Astrocyte (in vitro differentiated cells and primary cell): ENCODE data around the gene SMC6. TPM values are rescaled to one million over a fixed set of nuclear protein-coding genes. Genes with fewer than 3 reads are reported as not detected.

Source experiments
- DNase-seq: peaks from one replicate; pipeline ENCODE4 v3.0.0-alpha.2; 2010; ENCODE audit warnings: low read depth
- FAIRE-seq: peaks from 2 replicates; lab custom pipeline; 2011; peaks lifted over from hg19 to GRCh38; lab: Jason Lieb, UNC
- H2AFZ ChIP-seq: 2 replicates; pipeline ENCODE4 v1.6.0; 2012; ENCODE audit warnings: low read depth, low read length, inconsistent platforms
- H3K27ac ChIP-seq: 2 replicates; pipeline ENCODE4 v1.5.1; 2011; ENCODE audit warnings: low read depth, low read length, inconsistent platforms
- H3K27me3 ChIP-seq: 2 replicates; pipeline ENCODE4 v1.6.0; 2011; ENCODE audit warnings: low read length, inconsistent platforms; ENCODE audit not compliant: insufficient read depth
- H3K36me3 ChIP-seq: 2 replicates; pipeline ENCODE4 v1.5.1; 2011; ENCODE audit warnings: low read length, inconsistent platforms; ENCODE audit not compliant: insufficient read depth
- H3K4me1 ChIP-seq: 2 replicates; pipeline ENCODE4 v1.5.1; 2011; ENCODE audit warnings: low read length, inconsistent platforms; ENCODE audit not compliant: insufficient read depth
- H3K4me2 ChIP-seq: 2 replicates; pipeline ENCODE4 v1.6.0; 2012; ENCODE audit warnings: low read length, inconsistent platforms
- H3K4me3 ChIP-seq: 2 replicates; pipeline ENCODE4 v1.5.1; 2011; ENCODE audit warnings: low read depth, mild to moderate bottlenecking, low read length, inconsistent platforms; ENCODE audit not compliant: insufficient read depth
- H3K79me2 ChIP-seq: 2 replicates; pipeline ENCODE4 v1.6.0; 2012; ENCODE audit warnings: mild to moderate bottlenecking, low read length, inconsistent platforms; ENCODE audit not compliant: insufficient read depth
- H3K9ac ChIP-seq: 2 replicates; pipeline ENCODE4 v1.6.0; 2012; ENCODE audit warnings: mild to moderate bottlenecking, low read length, inconsistent platforms
- H3K9me3 ChIP-seq: 2 replicates; pipeline ENCODE4 v1.5.1; 2012; ENCODE audit warnings: low read depth, mild to moderate bottlenecking, low read length, inconsistent platforms; ENCODE audit not compliant: insufficient read depth
- H4K20me1 ChIP-seq: 2 replicates; pipeline ENCODE4 v1.6.0; 2012; ENCODE audit warnings: low read length, inconsistent platforms; ENCODE audit not compliant: insufficient read depth
- H3K27ac Mint-ChIP-seq: one replicate; pipeline ENCODE4 v1.8.0; 2021; ENCODE audit warnings: mild to moderate bottlenecking, mixed read lengths; ENCODE audit not compliant: unreplicated experiment
- H3K27me3 Mint-ChIP-seq: one replicate; pipeline ENCODE4 v1.8.0; 2021; ENCODE audit warnings: low read depth, mixed read lengths; ENCODE audit not compliant: unreplicated experiment
- H3K36me3 Mint-ChIP-seq: one replicate; pipeline ENCODE4 v1.8.0; 2021; ENCODE audit warnings: low read depth, mixed read lengths; ENCODE audit not compliant: unreplicated experiment
- H3K4me1 Mint-ChIP-seq: one replicate; pipeline ENCODE4 v1.8.0; 2021; ENCODE audit warnings: low read depth, mixed read lengths; ENCODE audit not compliant: unreplicated experiment
- H3K4me3 Mint-ChIP-seq: one replicate; pipeline ENCODE4 v1.8.0; 2021; ENCODE audit warnings: mild to moderate bottlenecking, moderate library complexity, mixed read lengths; ENCODE audit not compliant: unreplicated experiment
- H3K9me3 Mint-ChIP-seq: one replicate; pipeline ENCODE4 v1.8.0; 2021; ENCODE audit warnings: mild to moderate bottlenecking, mixed read lengths; ENCODE audit not compliant: unreplicated experiment
- EZH2 ChIP-seq: IDR thresholded peaks from 2 replicates; pipeline ENCODE4 v1.6.1; 2012; ENCODE audit warnings: mild to moderate bottlenecking, low read length, inconsistent platforms; ENCODE audit not compliant: insufficient read depth
- total RNA-seq: library from RNA; stranded (reverse); gene quantifications from 2 replicates; pipeline ENCODE4 v1.2.1, GENCODE V29; 2021
- TF ChIP-seq, protein P1 (sequence below): IDR thresholded peaks from 2 replicates; pipeline ENCODE4 v1.5.1; 2011; ENCODE audit warnings: low read depth, mild to moderate bottlenecking, inconsistent platforms, low read length, moderate library complexity; ENCODE audit not compliant: insufficient read depth

The SMC6 gene
- total RNA-seq, 1 donor from 2014 or later: 20.1 TPM

DNA sequence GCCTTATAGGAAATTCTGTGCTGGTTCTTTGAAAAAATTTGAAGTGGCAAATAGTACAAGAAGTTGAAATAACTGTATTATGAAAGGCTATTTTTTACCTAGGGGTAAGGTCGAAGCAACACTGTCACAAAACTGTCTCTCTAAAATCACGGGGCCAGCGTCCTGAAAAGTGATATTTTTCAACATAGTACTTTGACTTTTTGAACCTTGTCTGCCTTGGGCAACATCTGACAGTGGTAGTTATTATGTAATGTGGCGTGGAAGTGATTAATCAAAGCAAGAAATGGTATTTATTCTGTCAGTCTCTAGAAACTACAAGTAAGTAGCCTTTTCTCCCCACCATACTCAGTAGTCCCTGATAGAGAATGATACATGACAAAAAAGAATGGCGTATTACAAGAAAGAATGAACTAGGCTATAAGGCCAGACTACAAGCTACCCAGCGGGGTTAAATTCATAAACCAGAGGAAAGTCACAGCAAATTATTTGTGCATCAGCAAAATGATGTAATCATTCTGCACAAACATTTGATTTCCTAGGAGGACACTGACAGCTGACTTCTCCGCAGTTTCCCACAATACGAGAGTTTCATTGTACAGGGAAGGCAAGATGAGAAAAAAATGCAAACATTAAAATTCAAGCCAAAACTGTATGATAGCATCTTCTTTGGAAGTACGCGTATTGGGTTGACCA is 10.2 kb upstream of the SMC6 start:
- Histone ChIP-seq H3K4me3 (no peak overlapping the region), H3K36me3 (peaks cover 8% of the 10 kb centered on the region), H3K9ac (no peak overlapping the region), H3K4me1 (no peaks in the 10 kb centered on the region), H3K9me3 (no peaks in the 10 kb centered on the region), H3K79me2 (peaks cover 15% of the 10 kb centered on the region), H4K20me1 (no peaks in the 10 kb centered on the region), H3K4me2 (no peak overlapping the region), H2AFZ (no peak overlapping the region), H3K27ac (no peak overlapping the region), H3K27me3 (no peaks in the 10 kb centered on the region)
- TF ChIP-seq EZH2: no peak
- TF ChIP-seq, protein P1, sequence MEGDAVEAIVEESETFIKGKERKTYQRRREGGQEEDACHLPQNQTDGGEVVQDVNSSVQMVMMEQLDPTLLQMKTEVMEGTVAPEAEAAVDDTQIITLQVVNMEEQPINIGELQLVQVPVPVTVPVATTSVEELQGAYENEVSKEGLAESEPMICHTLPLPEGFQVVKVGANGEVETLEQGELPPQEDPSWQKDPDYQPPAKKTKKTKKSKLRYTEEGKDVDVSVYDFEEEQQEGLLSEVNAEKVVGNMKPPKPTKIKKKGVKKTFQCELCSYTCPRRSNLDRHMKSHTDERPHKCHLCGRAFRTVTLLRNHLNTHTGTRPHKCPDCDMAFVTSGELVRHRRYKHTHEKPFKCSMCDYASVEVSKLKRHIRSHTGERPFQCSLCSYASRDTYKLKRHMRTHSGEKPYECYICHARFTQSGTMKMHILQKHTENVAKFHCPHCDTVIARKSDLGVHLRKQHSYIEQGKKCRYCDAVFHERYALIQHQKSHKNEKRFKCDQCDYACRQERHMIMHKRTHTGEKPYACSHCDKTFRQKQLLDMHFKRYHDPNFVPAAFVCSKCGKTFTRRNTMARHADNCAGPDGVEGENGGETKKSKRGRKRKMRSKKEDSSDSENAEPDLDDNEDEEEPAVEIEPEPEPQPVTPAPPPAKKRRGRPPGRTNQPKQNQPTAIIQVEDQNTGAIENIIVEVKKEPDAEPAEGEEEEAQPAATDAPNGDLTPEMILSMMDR: no peak
- FAIRE-seq (peak; percentile 13), DNase-seq (no peak)
- no peaks in the 10 kb centered on the region for H3K27me3 Mint-ChIP-seq
- no peaks in the 10 kb centered on the region for H3K9me3 Mint-ChIP-seq
- H3K4me3 Mint-ChIP-seq: no peak overlapping the region
- no peak overlapping the region for H3K27ac Mint-ChIP-seq
- H3K36me3 Mint-ChIP-seq: no peaks in the 10 kb centered on the region
- no peaks in the 10 kb centered on the region for H3K4me1 Mint-ChIP-seq

DNA sequence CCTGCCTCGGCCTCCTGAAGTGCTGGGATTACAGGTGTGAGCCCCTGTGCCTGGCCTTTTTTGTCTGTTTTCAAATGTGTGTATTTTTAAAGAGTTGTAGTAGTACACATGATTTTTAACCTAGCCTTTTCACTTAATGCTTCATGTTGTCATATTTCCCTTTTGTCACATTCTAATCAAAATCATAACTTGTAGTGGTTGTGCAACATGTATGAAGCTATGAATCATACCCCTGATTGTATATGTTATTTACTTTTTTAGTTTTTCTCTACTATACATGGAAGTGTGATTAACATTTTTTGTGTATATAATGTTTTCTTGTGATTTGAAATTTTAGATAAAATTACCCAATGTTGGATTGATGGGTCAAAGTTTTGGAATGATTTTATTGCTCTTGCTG is 8.8 kb upstream of the SMC6 start:
- H3K36me3 Mint-ChIP-seq: no peaks in the 10 kb centered on the region
- H3K27ac Mint-ChIP-seq: no peak overlapping the region
- FAIRE-seq (no peak), DNase-seq (no peak)
- H3K27me3 Mint-ChIP-seq: no peaks in the 10 kb centered on the region
- no peak overlapping the region for H2AFZ ChIP-seq
- H3K9me3 Mint-ChIP-seq: no peaks in the 10 kb centered on the region
- peaks cover 28% of the 10 kb centered on the region for H3K79me2 ChIP-seq
- H3K27me3 ChIP-seq: no peaks in the 10 kb centered on the region
- peaks cover 8% of the 10 kb centered on the region for H3K36me3 ChIP-seq
- H3K4me3 Mint-ChIP-seq: no peak overlapping the region
- H3K9me3 ChIP-seq: no peaks in the 10 kb centered on the region
- H3K4me3 ChIP-seq: no peak overlapping the region
- no peaks in the 10 kb centered on the region for H3K4me1 Mint-ChIP-seq
- no peak overlapping the region for H3K27ac ChIP-seq
- H3K4me2 ChIP-seq: no peak overlapping the region
- TF ChIP-seq, protein P1: no peak
- TF ChIP-seq EZH2: no peak
- H3K4me1 ChIP-seq: peaks cover under 1% of the 10 kb centered on the region
- H4K20me1 ChIP-seq: no peaks in the 10 kb centered on the region
- H3K9ac ChIP-seq: no peak overlapping the region

DNA sequence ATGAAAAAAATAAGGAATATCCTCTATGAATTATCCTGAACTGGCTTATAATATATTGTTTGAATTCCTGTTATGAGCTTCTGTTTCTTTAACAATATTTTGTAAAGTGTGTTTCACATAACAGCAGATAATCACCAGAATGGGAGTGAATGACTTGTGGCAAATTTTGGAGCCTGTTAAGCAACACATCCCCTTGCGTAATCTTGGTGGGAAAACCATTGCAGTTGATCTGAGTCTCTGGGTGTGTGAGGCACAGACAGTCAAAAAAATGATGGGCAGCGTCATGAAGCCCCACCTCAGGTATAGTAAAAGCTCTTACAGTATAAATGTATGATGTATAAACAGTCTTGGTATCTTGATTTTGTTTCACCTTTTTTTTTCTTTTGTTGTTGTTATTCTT is 6.2 kb upstream of the SMC6 start:
- H3K27ac Mint-ChIP-seq: no peak overlapping the region
- Histone ChIP-seq H3K4me2 (no peak overlapping the region), H3K4me1 (peaks cover 16% of the 10 kb centered on the region), H3K27me3 (no peaks in the 10 kb centered on the region), H4K20me1 (no peaks in the 10 kb centered on the region), H3K27ac (no peak overlapping the region), H2AFZ (no peak overlapping the region), H3K9me3 (no peaks in the 10 kb centered on the region), H3K9ac (no peak overlapping the region), H3K79me2 (peaks cover 55% of the 10 kb centered on the region), H3K36me3 (peaks cover 4% of the 10 kb centered on the region), H3K4me3 (no peak overlapping the region)
- H3K9me3 Mint-ChIP-seq: no peaks in the 10 kb centered on the region
- H3K27me3 Mint-ChIP-seq: no peaks in the 10 kb centered on the region
- H3K36me3 Mint-ChIP-seq: no peaks in the 10 kb centered on the region
- FAIRE-seq (no peak), DNase-seq (no peak)
- no peak for TF ChIP-seq EZH2
- TF ChIP-seq, protein P1: no peak
- no peak overlapping the region for H3K4me3 Mint-ChIP-seq
- H3K4me1 Mint-ChIP-seq: peaks cover 6% of the 10 kb centered on the region
